ENCODE data around the gene RFX5. TPM values are rescaled to one million over a fixed set of nuclear protein-coding genes. Genes with fewer than 3 reads are reported as not detected.

Gene RFX5
- total and polyA plus RNA-seq, 9 of the 15 experiments (the other 6 are each of a cell fraction or from before 2014, with no cell fraction given): 3.8 to 48.2 (median 32.2) TPM

DNA sequence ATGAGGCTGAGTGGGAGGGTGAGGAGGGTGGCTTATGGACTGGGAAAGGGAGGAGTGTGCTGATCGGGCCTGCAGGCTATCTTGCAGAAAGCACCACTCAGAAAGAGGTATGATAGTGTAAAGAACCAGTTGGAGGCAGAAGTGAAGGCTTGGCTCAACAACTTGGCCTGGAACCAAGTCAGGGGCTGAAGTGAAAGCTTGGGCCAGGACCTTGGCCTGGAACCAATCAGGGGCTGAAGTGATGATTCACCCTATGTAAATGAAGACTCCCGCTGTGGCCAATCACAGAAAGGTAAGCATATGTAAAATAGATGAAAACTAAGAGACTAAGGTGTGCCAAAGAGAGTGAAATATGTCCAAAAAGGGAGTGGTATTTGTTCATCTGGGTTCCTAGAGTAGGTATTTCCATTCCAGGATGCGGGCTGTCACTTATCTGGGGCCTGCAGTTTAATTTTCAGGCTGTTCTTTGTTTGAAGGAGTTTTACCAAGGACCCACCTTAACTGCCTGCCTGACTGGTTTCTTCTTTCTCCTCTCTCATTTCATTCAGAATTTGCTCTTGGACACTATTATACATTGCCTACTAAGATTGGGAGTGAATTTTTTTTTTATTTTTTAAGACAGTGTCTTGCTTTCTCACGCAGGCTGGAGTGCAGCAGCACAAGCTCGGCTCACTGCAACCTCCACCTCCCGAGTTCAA lies 5.1 kb upstream of the RFX5 start:
- H3K9me3 ChIP-seq (replicated peaks; ENCODE audit: control insufficient read depth, insufficient read depth, low read depth, low read length): peaks cover 3% of the 10 kb centered on the region; the same call in 1 of the 2 replicates
- in situ Hi-C loops (cut with MboI) (no loop called here), intact Hi-C loops (cut with micrococcal nuclease) (no loop called here)
- no peaks in the 10 kb centered on the region for H3K79me2 ChIP-seq (ENCODE audit: control insufficient read depth, insufficient read depth, low read length)
- POLR2A ChIA-PET: interaction anchor here (0.6 to 1.0 kb wide), 2 partner anchors 15 to 17 kb away, joined by 5 to 6 read pairs; no protein-coding TSS in a partner anchor
- peaks cover 0 to 6% of the 10 kb centered on the region in 2 experiments; a peak in 2 of 5 replicates for H3K4me1 ChIP-seq (replicated peaks in 1 of 2; ENCODE audit: control insufficient read depth in 2 of 2, insufficient read depth in 2 of 2, low read length in 2 of 2)
- no peak for ATAC-seq
- WGBS (ENCODE audit: insufficient coverage, low coverage, missing lambda C conversion rate): 61% methylated on average over 5 of the region's 6 CpGs
- CTCF ChIA-PET (ENCODE audit: low intra/inter-chr PET ratio): no interaction called here
- H3K9me1 ChIP-seq (ENCODE audit: control insufficient read depth, insufficient read depth, low read length): no peaks in the 10 kb centered on the region
- H3K4me3 ChIP-seq: no peak overlapping the region
- H3K4me2 ChIP-seq (ENCODE audit: insufficient read depth, low read length): no peak overlapping the region
- H3K36me3 ChIP-seq (ENCODE audit: control insufficient read depth, insufficient read depth, low read length): no peaks in the 10 kb centered on the region
- FAIRE-seq: peak; percentile 15
- H3K27me3 ChIP-seq (ENCODE audit: control insufficient read depth in 2 of 2, insufficient read depth in 2 of 2, low read length in 2 of 2): no peaks in the 10 kb centered on the region
- peak in 3 of 4 experiments; percentile 34 to 51 (median 35) for DNase-seq (ENCODE audit: extremely low read depth in 1 of 4, low spot score in 3 of 4)
- no peak overlapping the region for H3K27ac ChIP-seq (ENCODE audit: extremely low read depth, low read depth, low read length)
- no TSS peak for BruUV-seq (replicated peaks)
- H2AFZ ChIP-seq (ENCODE audit: low read depth, low read length): 0 out of 2 replicates have a peak overlapping the region, but pooled peaks have one; percentile 3
- no peaks in the 10 kb centered on the region for H4K20me1 ChIP-seq (replicated peaks; ENCODE audit: control insufficient read depth, insufficient read depth, low read length)
- no peak overlapping the region for H3K9ac ChIP-seq (ENCODE audit: insufficient read depth in 1 of 2, low read depth in 2 of 2, low read length in 2 of 2)
- TF ChIP-seq, protein P1, sequence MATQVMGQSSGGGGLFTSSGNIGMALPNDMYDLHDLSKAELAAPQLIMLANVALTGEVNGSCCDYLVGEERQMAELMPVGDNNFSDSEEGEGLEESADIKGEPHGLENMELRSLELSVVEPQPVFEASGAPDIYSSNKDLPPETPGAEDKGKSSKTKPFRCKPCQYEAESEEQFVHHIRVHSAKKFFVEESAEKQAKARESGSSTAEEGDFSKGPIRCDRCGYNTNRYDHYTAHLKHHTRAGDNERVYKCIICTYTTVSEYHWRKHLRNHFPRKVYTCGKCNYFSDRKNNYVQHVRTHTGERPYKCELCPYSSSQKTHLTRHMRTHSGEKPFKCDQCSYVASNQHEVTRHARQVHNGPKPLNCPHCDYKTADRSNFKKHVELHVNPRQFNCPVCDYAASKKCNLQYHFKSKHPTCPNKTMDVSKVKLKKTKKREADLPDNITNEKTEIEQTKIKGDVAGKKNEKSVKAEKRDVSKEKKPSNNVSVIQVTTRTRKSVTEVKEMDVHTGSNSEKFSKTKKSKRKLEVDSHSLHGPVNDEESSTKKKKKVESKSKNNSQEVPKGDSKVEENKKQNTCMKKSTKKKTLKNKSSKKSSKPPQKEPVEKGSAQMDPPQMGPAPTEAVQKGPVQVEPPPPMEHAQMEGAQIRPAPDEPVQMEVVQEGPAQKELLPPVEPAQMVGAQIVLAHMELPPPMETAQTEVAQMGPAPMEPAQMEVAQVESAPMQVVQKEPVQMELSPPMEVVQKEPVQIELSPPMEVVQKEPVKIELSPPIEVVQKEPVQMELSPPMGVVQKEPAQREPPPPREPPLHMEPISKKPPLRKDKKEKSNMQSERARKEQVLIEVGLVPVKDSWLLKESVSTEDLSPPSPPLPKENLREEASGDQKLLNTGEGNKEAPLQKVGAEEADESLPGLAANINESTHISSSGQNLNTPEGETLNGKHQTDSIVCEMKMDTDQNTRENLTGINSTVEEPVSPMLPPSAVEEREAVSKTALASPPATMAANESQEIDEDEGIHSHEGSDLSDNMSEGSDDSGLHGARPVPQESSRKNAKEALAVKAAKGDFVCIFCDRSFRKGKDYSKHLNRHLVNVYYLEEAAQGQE (IDR thresholded peaks at IDR 0.05; ENCODE audit: borderline replicate concordance): peak; percentile 7; the same call in 1 of the 2 replicates
- TF ChIP-seq, protein P1 (CRISPR knock-in tag; IDR thresholded peaks at IDR 0.05; ENCODE audit: low read depth): no peak
- TF ChIP-seq STAT5B (CRISPR knock-in tag; IDR thresholded peaks at IDR 0.05): no peak
- TF ChIP-seq ZNF507 (tag; conservative IDR thresholded peaks at IDR 0.05): no peak
- no peak for TF ChIP-seq ZFP1 (CRISPR knock-in tag; IDR thresholded peaks at IDR 0.05)
- peak; percentile 87 for TF ChIP-seq CBX5 (IDR thresholded peaks at IDR 0.05; ENCODE audit: borderline replicate concordance, low read depth)
- TF ChIP-seq, protein P2, sequence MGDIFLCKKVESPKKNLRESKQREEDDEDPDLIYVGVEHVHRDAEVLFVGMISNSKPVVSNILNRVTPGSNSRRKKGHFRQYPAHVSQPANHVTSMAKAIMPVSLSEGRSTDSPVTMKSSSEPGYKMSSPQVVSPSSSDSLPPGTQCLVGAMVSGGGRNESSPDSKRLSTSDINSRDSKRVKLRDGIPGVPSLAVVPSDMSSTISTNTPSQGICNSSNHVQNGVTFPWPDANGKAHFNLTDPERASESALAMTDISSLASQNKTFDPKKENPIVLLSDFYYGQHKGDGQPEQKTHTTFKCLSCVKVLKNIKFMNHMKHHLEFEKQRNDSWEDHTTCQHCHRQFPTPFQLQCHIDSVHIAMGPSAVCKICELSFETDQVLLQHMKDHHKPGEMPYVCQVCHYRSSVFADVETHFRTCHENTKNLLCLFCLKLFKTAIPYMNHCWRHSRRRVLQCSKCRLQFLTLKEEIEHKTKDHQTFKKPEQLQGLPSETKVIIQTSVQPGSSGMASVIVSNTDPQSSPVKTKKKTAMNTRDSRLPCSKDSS (IDR thresholded peaks at IDR 0.05; ENCODE audit: low read depth, partially characterized antibody): peak; percentile 57
- TF ChIP-seq NFIC (IDR thresholded peaks at IDR 0.05): peak; percentile 78
- TF ChIP-seq CBX3 (IDR thresholded peaks at IDR 0.05; ENCODE audit: borderline replicate concordance in 1 of 2, low read length in 2 of 2): peak in 1 of 2 experiments; percentile 85; a peak in 2 of 3 replicates
- TF ChIP-seq TRIM28 (IDR thresholded peaks at IDR 0.05): peak; percentile 72; the same call in 1 of the 2 replicates
- peak; percentile 87 for TF ChIP-seq ZFP36 (IDR thresholded peaks at IDR 0.05; ENCODE audit: low read depth, low read length, partially characterized antibody)

Measured in K562 (cell line).